Activated CD8-positive, alpha-beta T cell treated with anti-CD3 and anti-CD28 coated beads, Interleukin-2, amount 10 ng/mL, durations not matched to agents 7 days and 5 days (primary cell): ENCODE results near the gene CIC. TPM values are rescaled to one million over a fixed set of nuclear protein-coding genes. Genes with fewer than 3 reads are reported as not detected.
A peak's percentile ranks its signal among the peaks of the same experiment; 100 is the strongest.
"Not testable (repeated sequence)": the region's sequence is repeated elsewhere in the genome, so short reads cannot be mapped to it uniquely, and the experiment has no call there.

Experiments
- ATAC-seq: fragments of 150-1000 bp; cut with Tn5 transposase; one replicate; pipeline ENCODE4 v1.10.0; 2021; ENCODE audit warnings: moderate library complexity
- CTCF ChIA-PET: fragments of 350-600 bp; sonication (Branson Sonifier 250); formaldehyde crosslinking; loops from one replicate; lab custom pipeline; 2021; ENCODE audit warnings: antibody characterized with exemption; lab: Charles Lee
- POLR2A ChIA-PET: fragments of 350-600 bp; sonication (Branson Sonifier 250); formaldehyde crosslinking; loops from one replicate; lab custom pipeline; 2021; ENCODE audit warnings: antibody characterized with exemption; lab: Charles Lee
- DNase-seq: peaks from one replicate; pipeline ENCODE4 v3.0.0-alpha.2; 2020
- H3K27ac Mint-ChIP-seq: one replicate; pipeline ENCODE4 v1.8.0; 2021; ENCODE audit warnings: mild to moderate bottlenecking, mixed read lengths
- H3K27me3 Mint-ChIP-seq: one replicate; pipeline ENCODE4 v1.8.0; 2021; ENCODE audit warnings: low read depth, mixed read lengths
- H3K36me3 Mint-ChIP-seq: one replicate; pipeline ENCODE4 v1.8.0; 2021; ENCODE audit warnings: low read depth, mixed read lengths
- H3K4me1 Mint-ChIP-seq: one replicate; pipeline ENCODE4 v1.8.0; 2021; ENCODE audit warnings: low read depth, mixed read lengths
- H3K4me3 Mint-ChIP-seq: one replicate; pipeline ENCODE4 v1.8.0; 2021; ENCODE audit warnings: mild to moderate bottlenecking, mixed read lengths
- H3K9me3 Mint-ChIP-seq: one replicate; pipeline ENCODE4 v1.8.0; 2022; ENCODE audit warnings: mixed read lengths; ENCODE audit not compliant: insufficient read depth
- total RNA-seq, 2 experiments: library from RNA; stranded (reverse); gene quantifications; one replicate each; pipeline ENCODE4 v1.2.3, GENCODE V29; 2021

Gene CIC
- total RNA-seq, 2 experiments from 2014 or later: 73.1 to 83.8 TPM

DNA sequence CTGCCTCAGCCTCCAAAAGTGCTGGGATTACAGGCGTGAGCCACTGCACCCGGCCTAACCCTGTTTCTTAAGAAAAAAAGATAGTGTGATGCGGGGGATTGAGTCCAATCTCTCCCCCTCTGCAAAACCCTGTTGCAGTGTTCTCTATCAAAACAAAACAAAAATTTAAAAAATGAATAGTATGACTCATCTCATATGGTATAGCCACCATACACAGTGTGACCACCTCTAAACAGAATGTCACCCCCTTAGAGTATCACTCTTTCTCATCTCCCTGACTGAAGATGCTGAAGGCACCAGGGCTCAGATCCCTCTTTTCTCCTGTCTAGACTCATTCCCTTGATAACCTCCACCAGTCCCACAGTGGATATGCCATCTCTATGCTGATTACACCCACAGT is 7.3 kb upstream of the CIC start:
- ChIA-PET CTCF (no interaction called here), POLR2A (no interaction called here)
- DNase-seq (no peak), ATAC-seq (no peak)
- Mint-ChIP-seq H3K4me3 (no peak overlapping the region), H3K4me1 (peaks cover under 1% of the 10 kb centered on the region), H3K36me3 (no peaks in the 10 kb centered on the region), H3K27ac (no peak overlapping the region), H3K27me3 (peaks cover 4% of the 10 kb centered on the region), H3K9me3 (no peaks in the 10 kb centered on the region)

DNA sequence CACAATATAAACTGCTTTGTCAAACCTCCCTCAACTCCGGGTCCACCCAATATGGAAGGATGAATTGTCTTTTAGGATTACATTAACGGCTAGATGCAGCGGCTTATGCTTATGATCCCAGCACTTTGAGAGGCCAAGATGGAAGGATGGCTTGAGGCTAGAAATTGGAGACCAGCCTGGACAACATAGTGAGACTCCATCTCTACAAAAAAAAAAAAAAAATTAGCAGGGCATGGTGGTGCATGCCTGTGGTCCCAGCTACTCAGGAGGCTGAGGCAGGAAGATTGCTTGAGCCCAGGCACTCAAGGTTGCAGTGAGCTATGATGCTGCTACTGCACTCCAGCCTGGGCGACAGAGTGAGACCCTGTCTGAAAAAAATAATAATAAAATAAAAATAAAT is 2.9 kb upstream of the CIC start:
- H3K27me3 Mint-ChIP-seq, H3K4me3 Mint-ChIP-seq, ATAC-seq, H3K9me3 Mint-ChIP-seq, DNase-seq, CTCF ChIA-PET, H3K36me3 Mint-ChIP-seq, H3K27ac Mint-ChIP-seq, POLR2A ChIA-PET: not testable (repeated sequence)
- peaks cover 25% of the 10 kb centered on the region for H3K4me1 Mint-ChIP-seq

DNA sequence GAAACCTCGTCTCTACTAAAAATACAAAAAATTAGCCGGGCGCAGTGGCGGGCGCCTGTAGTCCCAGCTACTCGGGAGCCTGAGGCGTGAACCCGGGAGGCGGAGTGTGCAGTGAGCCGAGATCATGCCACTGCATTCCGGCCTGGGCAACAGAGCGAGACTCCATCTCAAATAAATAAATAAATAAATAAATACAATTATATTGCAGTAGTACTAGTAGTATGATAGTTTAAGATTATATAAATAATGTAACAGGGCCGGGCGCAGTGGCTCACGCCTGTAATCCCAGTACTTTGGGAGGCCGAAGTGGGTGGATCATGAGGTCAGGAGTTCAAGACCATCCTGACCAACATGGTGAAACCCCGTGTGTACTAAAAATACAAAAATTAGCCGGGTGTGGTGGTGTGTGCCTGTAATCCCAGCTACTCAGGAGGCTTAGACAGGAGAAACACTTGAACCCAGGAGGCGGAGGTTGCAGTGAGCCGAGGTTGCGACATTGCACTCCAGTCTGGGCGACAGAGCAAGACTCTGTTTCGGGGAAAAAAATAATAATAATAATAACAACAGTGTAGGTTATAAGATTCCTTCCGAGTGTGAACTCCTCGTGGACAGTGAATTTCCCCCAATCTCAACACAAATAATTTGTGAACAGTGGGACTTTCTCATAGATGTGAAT is 2.0 kb upstream of the CIC start:
- POLR2A ChIA-PET: interaction anchor here (0.7 to 1.4 kb wide), 4 partner anchors 11 to 15 kb away, joined by 4 read pairs; no protein-coding TSS in a partner anchor
- not testable (repeated sequence) for DNase-seq, H3K4me3 Mint-ChIP-seq, H3K27ac Mint-ChIP-seq, H3K36me3 Mint-ChIP-seq, ATAC-seq, H3K9me3 Mint-ChIP-seq, H3K27me3 Mint-ChIP-seq
- CTCF ChIA-PET: interaction anchor here (0.7 to 1.4 kb wide), 4 partner anchors 12 to 140 kb away, joined by 3 to 7 read pairs (median 3); no protein-coding TSS in a partner anchor
- peaks cover 31% of the 10 kb centered on the region for H3K4me1 Mint-ChIP-seq

DNA sequence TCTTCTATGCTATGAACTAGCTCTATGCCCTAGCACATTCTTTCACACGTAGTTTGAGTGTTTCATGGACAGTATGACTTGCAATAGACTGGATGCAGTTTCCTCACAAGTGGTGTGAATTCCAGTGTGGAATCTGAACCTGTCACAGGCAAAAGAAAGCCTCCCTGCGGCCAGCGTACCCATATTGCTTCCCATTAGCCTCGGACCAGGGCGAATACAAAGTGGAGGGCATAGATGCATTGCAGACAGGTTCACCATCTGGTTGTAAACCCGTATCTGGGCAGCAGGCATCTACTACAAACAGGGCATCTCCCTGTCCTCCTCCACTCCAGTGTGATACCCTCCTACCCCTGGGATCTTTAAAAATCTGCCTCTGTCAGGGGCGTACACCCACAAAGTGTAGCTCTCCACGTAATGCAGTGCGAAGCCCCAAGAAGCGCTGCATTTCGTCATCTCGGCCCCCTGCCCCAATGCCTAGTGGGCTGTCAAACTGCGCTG is 1.4 kb upstream of the CIC start:
- Mint-ChIP-seq H3K4me3 (no peak overlapping the region), H3K36me3 (peaks cover 8% of the 10 kb centered on the region), H3K9me3 (no peaks in the 10 kb centered on the region), H3K4me1 (peaks cover 31% of the 10 kb centered on the region), H3K27me3 (peaks cover under 1% of the 10 kb centered on the region), H3K27ac (no peak overlapping the region)
- ChIA-PET POLR2A (interaction anchor here (0.7 to 1.4 kb wide), 4 partner anchors 10 to 15 kb away, joined by 4 read pairs; no protein-coding TSS in a partner anchor), CTCF (interaction anchor here (0.7 to 1.4 kb wide), 4 partner anchors 12 to 140 kb away, joined by 3 to 7 read pairs (median 3); no protein-coding TSS in a partner anchor)
- no peak for DNase-seq
- ATAC-seq: no peak

DNA sequence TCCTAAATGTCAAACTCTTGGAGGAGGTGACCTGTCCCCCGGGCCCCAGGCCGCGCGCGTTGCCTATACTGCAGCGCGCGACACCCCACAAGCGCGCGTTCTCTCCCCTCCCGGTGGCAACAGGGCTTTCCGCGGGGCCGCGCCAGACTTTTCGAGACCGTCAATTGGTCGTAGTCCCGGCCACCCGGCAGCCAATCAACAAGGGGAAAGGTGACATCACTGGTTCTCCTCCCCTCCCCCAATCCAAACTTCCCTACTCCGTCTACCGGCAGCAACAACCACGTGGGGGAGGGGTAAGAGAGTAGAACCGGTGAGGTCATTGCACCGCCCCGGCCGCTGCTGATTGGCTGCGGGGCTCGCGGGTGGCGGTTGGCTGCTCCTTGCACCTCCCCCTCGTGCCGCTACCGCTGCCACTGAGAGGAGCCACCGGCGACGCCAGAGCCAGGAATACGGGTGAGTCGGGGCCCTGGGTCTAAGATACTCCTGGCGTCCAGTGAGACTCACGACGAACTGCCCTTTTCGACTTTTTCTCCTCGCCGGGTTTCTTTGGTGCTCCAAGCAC is 829 bp upstream of the CIC start:
- peaks cover 9% of the 10 kb centered on the region for H3K36me3 Mint-ChIP-seq
- peaks cover 31% of the 10 kb centered on the region for H3K4me1 Mint-ChIP-seq
- ATAC-seq (peak; percentile 68), DNase-seq (peak; percentile 100)
- ChIA-PET POLR2A (interaction anchor here (0.7 to 1.4 kb wide), 4 partner anchors 9 to 16 kb away, joined by 4 read pairs; no protein-coding TSS in a partner anchor), CTCF (interaction anchor here (0.7 to 1.4 kb wide), 3 partner anchors 11 to 141 kb away, joined by 3 to 7 read pairs (median 3); no protein-coding TSS in a partner anchor)
- H3K4me3 Mint-ChIP-seq: no peak overlapping the region
- H3K27ac Mint-ChIP-seq: no peak overlapping the region
- no peaks in the 10 kb centered on the region for H3K9me3 Mint-ChIP-seq
- no peaks in the 10 kb centered on the region for H3K27me3 Mint-ChIP-seq

DNA sequence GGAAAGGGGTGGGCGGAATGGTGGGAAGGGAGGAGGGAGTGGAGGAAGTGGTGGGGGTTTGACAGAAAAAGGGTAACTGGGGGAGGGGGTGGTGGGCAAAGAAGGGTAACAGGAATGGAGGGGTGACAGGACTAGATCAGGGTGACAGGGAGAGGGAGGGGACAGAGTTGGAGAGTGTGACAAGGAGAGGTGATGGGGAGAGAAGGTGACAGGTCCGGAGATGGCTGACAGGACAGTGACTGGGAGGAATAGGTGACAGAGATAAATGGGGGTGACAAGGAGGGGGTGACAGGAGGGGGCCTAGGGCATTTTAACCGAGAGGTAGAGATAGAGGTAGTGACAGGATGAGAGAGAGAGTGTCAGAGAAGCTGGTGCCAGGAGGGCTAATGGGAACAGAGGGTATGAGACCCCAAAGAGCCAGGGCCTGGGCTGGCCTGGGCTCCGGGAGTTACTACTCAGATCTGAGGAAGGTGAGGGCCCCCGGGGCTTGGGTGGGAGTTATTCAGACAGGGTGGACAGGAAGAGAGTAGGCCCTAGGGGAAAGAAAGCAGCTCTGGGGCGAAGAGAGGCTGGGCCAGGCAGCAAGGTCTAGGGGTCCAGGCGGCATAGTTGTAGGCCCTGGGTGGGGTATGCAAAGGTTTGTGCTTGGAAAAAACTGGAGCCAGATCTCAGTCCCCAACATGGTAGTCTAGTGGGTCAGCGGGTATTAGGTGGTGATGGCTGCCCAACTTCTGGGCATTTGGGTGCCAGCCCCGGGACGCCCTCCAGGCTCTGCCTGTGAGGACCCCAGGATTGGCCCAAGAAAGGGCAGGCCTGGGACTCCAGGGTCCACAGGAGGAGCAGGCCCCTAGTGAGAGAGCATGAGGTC is 660 bp downstream of the CIC start:
- Mint-ChIP-seq H3K9me3 (no peaks in the 10 kb centered on the region), H3K27ac (no peak overlapping the region), H3K27me3 (no peaks in the 10 kb centered on the region), H3K36me3 (peaks cover 22% of the 10 kb centered on the region), H3K4me1 (peaks cover 38% of the 10 kb centered on the region), H3K4me3 (no peak overlapping the region)
- ChIA-PET POLR2A (interaction anchor here (0.6 to 2.0 kb wide), 13 partner anchors 9 to 127 kb away, joined by 3 to 33 read pairs (median 5); partner anchors contain the start of gene GSK3A), CTCF (interaction anchor here (0.7 to 3.2 kb wide), 6 partner anchors 10 to 161 kb away, joined by 3 to 60 read pairs (median 3); partner anchors contain the start of gene GSK3A)
- DNase-seq: no peak
- no peak for ATAC-seq

DNA sequence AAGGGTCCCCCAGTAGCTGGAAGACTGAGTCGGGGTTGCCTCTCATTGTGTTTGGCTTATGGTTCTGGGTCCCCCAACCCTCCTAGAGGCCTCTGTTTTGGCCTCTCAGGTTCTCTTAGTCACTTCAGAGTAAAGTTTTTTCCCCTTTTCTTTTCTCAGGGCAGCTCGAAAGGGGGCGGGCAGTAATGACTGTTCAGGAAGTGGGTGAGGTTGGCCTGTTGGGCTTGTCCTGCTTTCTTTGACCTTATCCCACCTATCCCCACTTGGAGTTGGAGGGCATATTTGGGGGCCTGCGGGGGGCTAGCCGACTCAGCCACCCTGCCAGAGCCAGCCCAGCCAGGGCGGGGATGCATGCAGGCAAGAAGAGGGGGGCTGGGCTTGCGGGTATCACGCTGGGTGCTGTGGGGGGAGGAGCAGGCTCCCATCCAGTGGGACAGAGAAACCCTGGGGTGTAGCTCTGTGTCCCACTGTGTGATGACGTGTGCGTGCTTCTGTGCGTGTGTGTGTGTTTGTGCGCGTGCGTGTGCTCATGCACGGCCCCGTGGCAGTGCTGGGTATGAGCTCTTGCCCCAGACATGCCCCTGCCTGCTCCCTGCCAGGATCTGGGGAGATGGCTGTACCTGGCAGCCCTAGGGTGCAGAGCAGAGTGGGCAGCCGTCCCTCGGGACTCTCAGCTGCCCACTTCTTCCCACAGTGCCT is 1.4 kb downstream of the CIC start:
- Mint-ChIP-seq H3K27me3 (no peaks in the 10 kb centered on the region), H3K4me3 (no peak overlapping the region), H3K4me1 (peaks cover 45% of the 10 kb centered on the region), H3K36me3 (peaks cover 28% of the 10 kb centered on the region), H3K27ac (no peak overlapping the region), H3K9me3 (no peaks in the 10 kb centered on the region)
- CTCF ChIA-PET: interaction anchor here (0.7 to 3.2 kb wide), 8 partner anchors 10 to 161 kb away, joined by 3 to 60 read pairs (median 3); partner anchors contain the start of genes GSK3A and POU2F2
- POLR2A ChIA-PET: interaction anchor here (0.6 to 2.0 kb wide), 17 partner anchors 9 to 194 kb away, joined by 3 to 33 read pairs (median 4); partner anchors contain the start of genes GSK3A, PAFAH1B3, PRR19 and ZNF574
- DNase-seq (peak; percentile 81), ATAC-seq (peak; percentile 2)

DNA sequence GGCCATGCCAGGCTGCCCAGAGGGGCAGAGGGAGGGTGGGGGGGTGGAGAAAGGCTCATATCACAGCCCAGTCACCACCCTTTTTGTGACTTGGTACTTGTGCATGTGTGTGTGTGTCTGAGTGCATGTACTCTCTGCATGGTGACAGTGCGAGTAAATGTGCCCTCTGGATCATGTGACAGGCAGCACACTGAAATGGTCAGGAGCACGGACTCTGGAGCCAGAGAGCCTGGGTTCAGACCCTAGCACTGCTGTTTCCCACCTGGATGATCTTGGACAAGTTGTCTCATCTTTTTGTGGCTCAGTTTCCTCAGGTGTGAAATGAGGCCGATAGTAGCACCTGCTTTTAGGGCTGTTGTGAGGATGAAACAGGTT is 2.0 kb downstream of the CIC start:
- Mint-ChIP-seq H3K27me3 (no peaks in the 10 kb centered on the region), H3K4me1 (peaks cover 49% of the 10 kb centered on the region), H3K9me3 (no peaks in the 10 kb centered on the region), H3K4me3 (no peak overlapping the region), H3K27ac (no peak overlapping the region), H3K36me3 (peaks cover 32% of the 10 kb centered on the region)
- ATAC-seq (no peak), DNase-seq (no peak)
- ChIA-PET POLR2A (interaction anchor here (0.6 to 2.0 kb wide), 9 partner anchors 9 to 177 kb away, joined by 3 to 33 read pairs (median 5); partner anchors contain the start of genes GSK3A, PAFAH1B3 and PRR19), CTCF (interaction anchor here (0.7 to 3.2 kb wide), 5 partner anchors 9 to 138 kb away, joined by 3 to 60 read pairs (median 8); partner anchors contain the start of genes GSK3A and POU2F2)

DNA sequence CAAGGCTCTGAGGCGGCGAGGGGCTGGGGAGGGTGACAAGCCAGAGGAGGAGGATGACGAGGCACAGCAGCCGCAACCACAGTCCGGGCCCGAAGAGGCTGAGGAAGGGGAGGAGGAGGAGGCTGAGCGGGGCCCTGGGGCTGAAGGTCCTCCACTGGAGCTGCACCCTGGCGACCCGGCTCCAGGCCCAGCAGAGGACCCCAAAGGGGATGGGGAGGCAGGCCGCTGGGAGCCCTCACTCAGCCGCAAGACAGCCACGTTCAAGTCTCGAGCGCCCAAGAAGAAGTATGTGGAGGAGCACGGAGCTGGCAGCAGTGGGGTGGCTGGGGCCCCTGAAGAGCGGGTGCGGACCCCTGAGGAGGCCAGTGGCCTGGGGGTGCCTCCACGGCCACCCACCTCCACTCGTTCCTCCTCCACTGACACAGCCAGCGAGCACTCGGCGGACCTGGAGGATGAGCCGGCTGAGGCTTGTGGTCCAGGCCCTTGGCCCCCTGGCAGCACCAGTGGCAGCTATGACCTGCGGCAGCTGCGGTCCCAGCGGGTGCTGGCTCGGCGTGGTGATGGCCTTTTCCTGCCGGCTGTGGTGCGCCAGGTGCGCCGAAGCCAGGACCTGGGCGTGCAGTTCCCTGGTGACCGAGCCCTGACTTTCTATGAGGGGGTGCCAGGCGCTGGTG is 2.9 kb downstream of the CIC start:
- ATAC-seq: no peak
- no peak for DNase-seq
- peaks cover 58% of the 10 kb centered on the region for H3K4me1 Mint-ChIP-seq

DNA sequence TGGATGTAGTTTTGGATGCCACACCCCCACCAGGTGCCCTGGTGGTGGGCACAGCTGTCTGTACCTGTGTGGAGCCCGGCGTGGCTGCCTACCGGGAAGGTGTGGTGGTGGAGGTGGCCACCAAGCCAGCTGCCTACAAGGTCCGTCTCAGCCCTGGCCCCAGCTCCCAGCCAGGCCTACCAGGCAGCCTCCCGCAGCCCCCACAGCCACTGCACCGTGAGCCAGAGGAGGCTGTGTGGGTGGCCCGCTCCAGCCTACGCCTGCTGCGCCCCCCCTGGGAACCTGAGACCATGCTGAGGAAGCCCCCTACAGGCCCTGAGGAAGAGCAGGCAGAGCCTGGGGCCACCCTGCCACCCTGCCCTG is 3.5 kb downstream of the CIC start:
- POLR2A ChIA-PET: no interaction called here
- CTCF ChIA-PET: interaction anchor here (0.7 kb wide), 1 partner anchor 17 kb away, joined by 3 read pairs; no protein-coding TSS in a partner anchor

More for the DNA sequence above, 2.9 kb downstream of the CIC start:
- no peaks in the 10 kb centered on the region for H3K27me3 Mint-ChIP-seq
- peaks cover 35% of the 10 kb centered on the region for H3K36me3 Mint-ChIP-seq
- H3K4me3 Mint-ChIP-seq: no peak overlapping the region
- no peaks in the 10 kb centered on the region for H3K9me3 Mint-ChIP-seq
- CTCF ChIA-PET: interaction anchor here (0.7 to 3.2 kb wide), 3 partner anchors 8 to 139 kb away, joined by 3 to 60 read pairs (median 8); partner anchors contain the start of gene POU2F2
- POLR2A ChIA-PET: no interaction called here
- H3K27ac Mint-ChIP-seq: no peak overlapping the region

More for the DNA sequence above, 3.5 kb downstream of the CIC start:
- DNase-seq (no peak), ATAC-seq (no peak)
- peaks cover 59% of the 10 kb centered on the region for H3K4me1 Mint-ChIP-seq
- no peak overlapping the region for H3K27ac Mint-ChIP-seq
- H3K27me3 Mint-ChIP-seq: no peaks in the 10 kb centered on the region
- no peaks in the 10 kb centered on the region for H3K9me3 Mint-ChIP-seq
- H3K4me3 Mint-ChIP-seq: no peak overlapping the region
- H3K36me3 Mint-ChIP-seq: peaks cover 35% of the 10 kb centered on the region
